NB4 (cell line): ENCODE data around the gene ARAF.
"Not testable (repeated sequence)": the region's sequence is repeated elsewhere in the genome, so short reads cannot be mapped to it uniquely, and the experiment has no call there.

Source experiments
- MAX ChIP-seq: IDR thresholded peaks from 2 replicates; pipeline ENCODE4 v1.6.1; 2011; ENCODE audit warnings: low read depth, low read length
- POLR2A ChIP-seq: IDR thresholded peaks from 2 replicates; pipeline ENCODE4 v1.6.1; 2011; ENCODE audit warnings: mild to moderate bottlenecking; ENCODE audit not compliant: insufficient read length; ENCODE audit errors: extremely low read depth
- TF ChIP-seq, protein P1 (sequence below): IDR thresholded peaks from one replicate; pipeline ENCODE4 v1.5.1; 2012; ENCODE audit warnings: low read depth, low read length

DNA sequence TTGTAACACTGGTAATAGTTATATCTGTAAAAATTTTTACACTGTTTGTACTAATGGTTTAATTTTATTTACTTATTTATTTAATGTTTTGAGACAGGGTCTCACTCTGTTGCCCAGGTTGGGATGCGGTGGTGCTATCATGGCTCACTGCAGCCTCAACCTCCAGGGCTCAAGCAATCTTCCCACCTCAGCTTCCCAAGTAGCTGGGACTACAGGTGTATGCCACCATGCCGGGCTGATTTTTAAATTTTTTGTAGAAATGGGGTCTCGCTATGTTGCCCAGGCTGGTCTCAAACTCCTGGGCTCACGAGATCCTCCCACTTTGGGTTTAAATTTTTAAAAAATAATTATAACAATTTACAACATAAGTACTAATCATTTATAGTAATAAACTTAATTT is 42.1 kb downstream of the ARAF start:
- not testable (repeated sequence) for TF ChIP-seq MAX, POLR2A
- TF ChIP-seq, protein P1, sequence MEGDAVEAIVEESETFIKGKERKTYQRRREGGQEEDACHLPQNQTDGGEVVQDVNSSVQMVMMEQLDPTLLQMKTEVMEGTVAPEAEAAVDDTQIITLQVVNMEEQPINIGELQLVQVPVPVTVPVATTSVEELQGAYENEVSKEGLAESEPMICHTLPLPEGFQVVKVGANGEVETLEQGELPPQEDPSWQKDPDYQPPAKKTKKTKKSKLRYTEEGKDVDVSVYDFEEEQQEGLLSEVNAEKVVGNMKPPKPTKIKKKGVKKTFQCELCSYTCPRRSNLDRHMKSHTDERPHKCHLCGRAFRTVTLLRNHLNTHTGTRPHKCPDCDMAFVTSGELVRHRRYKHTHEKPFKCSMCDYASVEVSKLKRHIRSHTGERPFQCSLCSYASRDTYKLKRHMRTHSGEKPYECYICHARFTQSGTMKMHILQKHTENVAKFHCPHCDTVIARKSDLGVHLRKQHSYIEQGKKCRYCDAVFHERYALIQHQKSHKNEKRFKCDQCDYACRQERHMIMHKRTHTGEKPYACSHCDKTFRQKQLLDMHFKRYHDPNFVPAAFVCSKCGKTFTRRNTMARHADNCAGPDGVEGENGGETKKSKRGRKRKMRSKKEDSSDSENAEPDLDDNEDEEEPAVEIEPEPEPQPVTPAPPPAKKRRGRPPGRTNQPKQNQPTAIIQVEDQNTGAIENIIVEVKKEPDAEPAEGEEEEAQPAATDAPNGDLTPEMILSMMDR = not testable (repeated sequence)
